KMS-11 (cell line): Measurements from ENCODE around the gene TBCE.

ENCODE experiments used
- H2AFZ ChIP-seq: fragments of 200-600 bp; sonication (generic); 2 replicates; pipeline ENCODE4 v1.6.1; 2016; ENCODE audit warnings: antibody characterized with exemption, mixed run types, low read depth
- H3K27ac ChIP-seq: fragments of 200-600 bp; sonication (generic); 2 replicates; pipeline ENCODE4 v1.6.1; 2016; ENCODE audit warnings: mild to moderate bottlenecking, mixed run types
- H3K27me3 ChIP-seq: fragments of 200-600 bp; sonication (generic); 2 replicates; pipeline ENCODE4 v1.6.1; 2017; ENCODE audit warnings: mild to moderate bottlenecking, low read depth, mixed run types, moderate library complexity; ENCODE audit not compliant: insufficient read depth
- H3K36me3 ChIP-seq: fragments of 200-600 bp; sonication (generic); 2 replicates; pipeline ENCODE4 v1.6.1; 2017; ENCODE audit warnings: mild to moderate bottlenecking, mixed run types; ENCODE audit not compliant: insufficient read depth
- H3K4me1 ChIP-seq: fragments of 200-600 bp; sonication (generic); 2 replicates; pipeline ENCODE4 v1.6.1; 2016; ENCODE audit warnings: mild to moderate bottlenecking, low read depth, mixed run types; ENCODE audit not compliant: poor library complexity, severe bottlenecking
- H3K4me2 ChIP-seq: fragments of 200-600 bp; sonication (generic); 2 replicates; pipeline ENCODE4 v1.7.0; 2016; ENCODE audit warnings: mild to moderate bottlenecking, mixed run types
- H3K4me3 ChIP-seq: fragments of 200-600 bp; sonication (generic); IDR thresholded peaks from 2 replicates; pipeline ENCODE4 v1.6.1; 2017; ENCODE audit warnings: low read depth, low read length, mixed read lengths; ENCODE audit not compliant: insufficient read depth
- H3K79me2 ChIP-seq: fragments of 200-600 bp; sonication (generic); 2 replicates; pipeline ENCODE4 v1.6.1; 2016; ENCODE audit warnings: low read depth, mixed run types; ENCODE audit not compliant: insufficient read depth
- H3K9ac ChIP-seq: fragments of 200-600 bp; sonication (generic); 2 replicates; pipeline ENCODE4 v1.6.1; 2016; ENCODE audit warnings: mild to moderate bottlenecking, mixed run types
- H4K20me1 ChIP-seq: fragments of 200-600 bp; sonication (generic); 2 replicates; pipeline ENCODE4 v1.6.1; 2016; ENCODE audit warnings: mild to moderate bottlenecking, mixed run types; ENCODE audit not compliant: insufficient read depth
- TF ChIP-seq, protein P1 (sequence below): fragments of 200-600 bp; sonication (generic); conservative IDR thresholded peaks from 2 replicates; pipeline ENCODE4 v1.6.1; 2017; ENCODE audit warnings: low read depth, mild to moderate bottlenecking, antibody characterized with exemption, low read length, moderate library complexity, mixed read lengths

TBCE gene, protein sequence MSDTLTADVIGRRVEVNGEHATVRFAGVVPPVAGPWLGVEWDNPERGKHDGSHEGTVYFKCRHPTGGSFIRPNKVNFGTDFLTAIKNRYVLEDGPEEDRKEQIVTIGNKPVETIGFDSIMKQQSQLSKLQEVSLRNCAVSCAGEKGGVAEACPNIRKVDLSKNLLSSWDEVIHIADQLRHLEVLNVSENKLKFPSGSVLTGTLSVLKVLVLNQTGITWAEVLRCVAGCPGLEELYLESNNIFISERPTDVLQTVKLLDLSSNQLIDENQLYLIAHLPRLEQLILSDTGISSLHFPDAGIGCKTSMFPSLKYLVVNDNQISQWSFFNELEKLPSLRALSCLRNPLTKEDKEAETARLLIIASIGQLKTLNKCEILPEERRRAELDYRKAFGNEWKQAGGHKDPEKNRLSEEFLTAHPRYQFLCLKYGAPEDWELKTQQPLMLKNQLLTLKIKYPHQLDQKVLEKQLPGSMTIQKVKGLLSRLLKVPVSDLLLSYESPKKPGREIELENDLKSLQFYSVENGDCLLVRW

DNA sequence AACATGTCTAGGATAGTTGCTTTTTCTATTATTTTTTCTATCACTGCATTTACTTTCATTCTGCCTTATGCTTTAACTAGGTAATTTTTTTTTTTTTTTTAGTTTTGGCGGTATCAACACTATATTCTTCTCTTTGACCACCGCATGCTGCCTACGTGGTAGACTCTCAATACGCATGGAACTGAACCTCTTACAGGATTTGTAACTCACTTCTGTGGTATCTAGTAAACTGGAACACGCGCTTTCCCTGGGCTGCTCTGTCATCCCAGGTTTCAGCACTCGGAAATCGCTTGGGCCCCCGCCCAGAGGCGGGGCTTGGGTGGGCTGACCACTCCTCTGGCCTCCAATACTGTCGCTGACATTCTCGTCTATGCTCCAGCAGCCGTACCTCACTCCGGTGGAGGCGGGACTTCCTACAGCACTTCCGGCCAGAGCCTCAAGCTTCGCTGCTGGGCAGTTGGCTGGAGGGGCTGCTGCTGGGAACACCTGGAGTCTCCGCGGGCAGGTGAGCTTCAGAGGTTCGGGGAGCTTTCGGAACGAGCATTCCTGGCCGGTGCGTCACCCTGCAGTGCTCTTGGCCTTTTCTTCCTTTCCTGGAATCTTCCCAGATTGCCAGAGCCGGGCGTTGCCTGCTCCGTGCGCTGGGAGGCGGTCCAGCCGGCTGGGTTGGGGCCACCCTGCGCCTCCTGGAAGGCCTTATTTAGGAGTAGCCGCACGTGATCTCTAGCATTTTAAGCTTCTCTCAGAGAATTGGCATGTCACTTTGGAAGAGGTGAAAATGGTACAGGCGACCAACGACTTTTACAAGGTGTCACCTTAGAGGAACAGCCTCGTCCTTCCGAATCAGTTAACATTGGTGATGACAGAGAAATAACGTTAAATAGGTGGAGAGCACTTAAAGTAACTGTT lies at the start of gene TBCE:
TSS of gene TBCE (plus strand) at position 428 of the 909 bp plus-strand sequence. CDS start 12,623 bp downstream, outside the sequence.
- no peaks in the 10 kb centered on the region for H4K20me1 ChIP-seq
- peak within 1 kb of the TSS; percentile 91 for H2AFZ ChIP-seq
- peaks cover 14% of the 10 kb centered on the region for H3K4me1 ChIP-seq
- H3K4me3 ChIP-seq: peak within 1 kb of the TSS; percentile 92
- TF ChIP-seq, protein P1, sequence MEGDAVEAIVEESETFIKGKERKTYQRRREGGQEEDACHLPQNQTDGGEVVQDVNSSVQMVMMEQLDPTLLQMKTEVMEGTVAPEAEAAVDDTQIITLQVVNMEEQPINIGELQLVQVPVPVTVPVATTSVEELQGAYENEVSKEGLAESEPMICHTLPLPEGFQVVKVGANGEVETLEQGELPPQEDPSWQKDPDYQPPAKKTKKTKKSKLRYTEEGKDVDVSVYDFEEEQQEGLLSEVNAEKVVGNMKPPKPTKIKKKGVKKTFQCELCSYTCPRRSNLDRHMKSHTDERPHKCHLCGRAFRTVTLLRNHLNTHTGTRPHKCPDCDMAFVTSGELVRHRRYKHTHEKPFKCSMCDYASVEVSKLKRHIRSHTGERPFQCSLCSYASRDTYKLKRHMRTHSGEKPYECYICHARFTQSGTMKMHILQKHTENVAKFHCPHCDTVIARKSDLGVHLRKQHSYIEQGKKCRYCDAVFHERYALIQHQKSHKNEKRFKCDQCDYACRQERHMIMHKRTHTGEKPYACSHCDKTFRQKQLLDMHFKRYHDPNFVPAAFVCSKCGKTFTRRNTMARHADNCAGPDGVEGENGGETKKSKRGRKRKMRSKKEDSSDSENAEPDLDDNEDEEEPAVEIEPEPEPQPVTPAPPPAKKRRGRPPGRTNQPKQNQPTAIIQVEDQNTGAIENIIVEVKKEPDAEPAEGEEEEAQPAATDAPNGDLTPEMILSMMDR: no peak
- peak within 1 kb of the TSS; percentile 65 for H3K4me2 ChIP-seq
- peak within 1 kb of the TSS; percentile 57; the same call in 1 of the 2 replicates for H3K9ac ChIP-seq
- peaks cover 23% of the 10 kb centered on the region; the same call in 1 of the 2 replicates for H3K79me2 ChIP-seq
- peak within 1 kb of the TSS; percentile 32 for H3K27ac ChIP-seq
- H3K36me3 ChIP-seq: no peaks in the 10 kb centered on the region
- H3K27me3 ChIP-seq: no peaks in the 10 kb centered on the region

DNA sequence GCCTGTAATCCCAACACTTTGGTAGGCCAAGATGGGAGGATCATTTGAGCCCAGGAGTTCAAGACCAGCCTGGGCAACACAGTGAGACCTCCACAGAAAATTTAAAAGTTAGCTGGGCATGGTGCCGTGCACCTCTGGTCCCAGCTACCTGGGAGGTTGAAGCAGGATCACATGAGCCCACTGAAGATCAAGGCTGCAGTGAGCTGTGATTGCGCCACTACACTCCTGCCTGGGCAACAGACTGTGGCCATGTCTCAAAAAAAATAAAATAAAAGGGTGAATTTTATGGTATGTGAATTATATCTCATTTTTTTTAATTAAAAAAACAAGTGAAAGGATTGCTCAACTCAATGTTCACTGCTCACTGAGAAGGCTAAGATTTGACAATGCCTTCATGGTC lies 48.0 kb upstream of the TBCE start:
- Histone ChIP-seq H3K36me3 (no peaks in the 10 kb centered on the region; the same call in 1 of the 2 replicates), H3K27me3 (no peaks in the 10 kb centered on the region), H4K20me1 (peaks cover 33% of the 10 kb centered on the region), H3K4me2 (no peak overlapping the region), H3K4me3 (no peak overlapping the region), H2AFZ (no peak overlapping the region), H3K27ac (no peak overlapping the region), H3K9ac (no peak overlapping the region), H3K79me2 (peaks cover 99% of the 10 kb centered on the region), H3K4me1 (peaks cover 19% of the 10 kb centered on the region)
- TF ChIP-seq, protein P1: no peak

DNA sequence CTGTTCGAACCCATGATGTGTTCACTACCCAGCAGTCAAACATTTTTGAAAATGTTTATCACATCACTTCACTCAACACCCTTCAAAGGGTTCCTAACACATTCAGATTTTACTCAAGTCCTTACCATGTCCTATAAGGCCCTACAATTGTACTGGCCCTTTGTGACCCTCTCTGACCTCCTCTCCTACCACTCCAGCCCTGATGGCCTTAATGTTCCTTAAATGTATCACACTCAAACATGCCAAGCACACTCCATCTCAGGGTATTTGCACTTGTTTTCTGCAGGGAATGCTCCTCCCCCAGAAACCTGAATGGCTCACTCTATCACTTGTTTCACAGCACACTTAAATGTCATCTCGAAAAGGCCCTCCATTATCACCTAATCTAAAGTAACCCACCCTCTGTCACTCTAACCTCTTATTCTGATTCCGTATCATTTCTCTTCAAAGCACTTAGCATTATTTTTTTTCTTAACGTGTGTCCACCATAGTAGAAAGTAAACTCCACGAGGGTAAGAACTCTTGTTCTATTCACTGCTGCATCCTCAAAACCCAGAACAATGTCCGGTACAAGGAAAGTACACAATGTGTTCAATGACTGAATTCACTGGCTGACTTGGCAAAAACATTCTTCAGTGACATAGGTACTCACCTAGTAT lies 46.6 kb upstream of the TBCE start:
- H4K20me1 ChIP-seq: peaks cover 31% of the 10 kb centered on the region
- TF ChIP-seq, protein P1: no peak

DNA sequence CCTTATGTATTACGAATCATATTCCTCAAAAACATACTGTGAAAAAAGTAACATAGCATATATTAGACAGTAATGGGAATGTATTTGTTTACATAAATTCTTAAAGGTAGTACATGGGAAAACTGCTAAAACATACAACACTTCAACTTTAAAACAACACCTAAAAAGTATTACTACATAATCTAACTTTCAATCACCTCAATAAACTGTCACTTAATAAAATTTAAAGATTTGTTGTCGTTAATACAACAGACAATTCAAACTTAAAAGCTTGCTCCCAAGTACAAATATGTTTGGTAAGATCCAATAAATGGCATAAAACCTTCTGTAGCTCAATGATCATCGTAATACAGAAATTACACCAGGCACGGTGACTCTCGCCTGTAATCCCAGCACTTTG lies 42.9 kb upstream of the TBCE start:
- no peak overlapping the region for H2AFZ ChIP-seq
- H3K4me2 ChIP-seq: peak overlapping the region; percentile 7; the same call in 1 of the 2 replicates
- TF ChIP-seq, protein P1: no peak
- no peaks in the 10 kb centered on the region for H3K27me3 ChIP-seq
- H3K27ac ChIP-seq: no peak overlapping the region
- peaks cover 85% of the 10 kb centered on the region for H3K79me2 ChIP-seq
- H3K36me3 ChIP-seq: no peaks in the 10 kb centered on the region
- peaks cover 32% of the 10 kb centered on the region for H4K20me1 ChIP-seq
- no peak overlapping the region for H3K9ac ChIP-seq
- H3K4me1 ChIP-seq: peaks cover 21% of the 10 kb centered on the region
- H3K4me3 ChIP-seq: no peak overlapping the region

More for the DNA sequence above, 46.6 kb upstream of the TBCE start:
- Histone ChIP-seq H2AFZ (no peak overlapping the region), H3K4me3 (no peak overlapping the region), H3K36me3 (no peaks in the 10 kb centered on the region; the same call in 1 of the 2 replicates), H3K4me2 (no peak overlapping the region), H3K27me3 (no peaks in the 10 kb centered on the region), H3K4me1 (peaks cover 19% of the 10 kb centered on the region), H3K79me2 (peaks cover 99% of the 10 kb centered on the region), H3K27ac (no peak overlapping the region), H3K9ac (no peak overlapping the region)
